ENCODE data around the gene STPG2. TPM values are rescaled to one million over a fixed set of nuclear protein-coding genes. Genes with fewer than 3 reads are reported as not detected.

STPG2 gene
- total RNA-seq, 4 donors from 2014 or later: 0.24 to 0.56 (median 0.47) TPM; not detected in 1

DNA sequence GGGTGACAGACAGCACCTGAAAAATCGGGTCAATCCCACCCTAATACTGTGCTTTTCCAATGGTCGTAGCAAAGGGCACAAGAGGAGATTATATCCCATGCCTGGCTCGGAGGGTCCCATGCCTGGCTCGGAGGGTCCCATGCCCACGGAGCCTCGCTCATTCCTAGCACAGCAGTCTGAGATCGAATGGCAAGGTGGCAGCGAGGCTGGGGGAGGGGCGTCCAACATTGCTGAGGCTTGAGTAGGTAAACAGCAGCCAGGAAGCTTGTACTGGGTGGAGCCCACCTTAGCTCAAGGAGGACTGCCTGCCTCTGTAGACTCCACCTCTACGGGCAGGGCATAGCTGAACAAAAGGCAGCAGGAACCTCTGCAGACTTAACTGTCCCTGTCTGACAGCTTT lies 365.1 kb downstream of the STPG2 start:
- no peak for DNase-seq (ENCODE audit: low spot score)
- no peak for ATAC-seq (ENCODE audit: low FRiP score)
- TF ChIP-seq, protein P1, sequence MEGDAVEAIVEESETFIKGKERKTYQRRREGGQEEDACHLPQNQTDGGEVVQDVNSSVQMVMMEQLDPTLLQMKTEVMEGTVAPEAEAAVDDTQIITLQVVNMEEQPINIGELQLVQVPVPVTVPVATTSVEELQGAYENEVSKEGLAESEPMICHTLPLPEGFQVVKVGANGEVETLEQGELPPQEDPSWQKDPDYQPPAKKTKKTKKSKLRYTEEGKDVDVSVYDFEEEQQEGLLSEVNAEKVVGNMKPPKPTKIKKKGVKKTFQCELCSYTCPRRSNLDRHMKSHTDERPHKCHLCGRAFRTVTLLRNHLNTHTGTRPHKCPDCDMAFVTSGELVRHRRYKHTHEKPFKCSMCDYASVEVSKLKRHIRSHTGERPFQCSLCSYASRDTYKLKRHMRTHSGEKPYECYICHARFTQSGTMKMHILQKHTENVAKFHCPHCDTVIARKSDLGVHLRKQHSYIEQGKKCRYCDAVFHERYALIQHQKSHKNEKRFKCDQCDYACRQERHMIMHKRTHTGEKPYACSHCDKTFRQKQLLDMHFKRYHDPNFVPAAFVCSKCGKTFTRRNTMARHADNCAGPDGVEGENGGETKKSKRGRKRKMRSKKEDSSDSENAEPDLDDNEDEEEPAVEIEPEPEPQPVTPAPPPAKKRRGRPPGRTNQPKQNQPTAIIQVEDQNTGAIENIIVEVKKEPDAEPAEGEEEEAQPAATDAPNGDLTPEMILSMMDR (IDR thresholded peaks at IDR 0.05): no peak

- TF ChIP-seq, protein P1 (IDR thresholded peaks at IDR 0.05): no peak
- ATAC-seq (ENCODE audit: low FRiP score) (no peak), DNase-seq (ENCODE audit: low spot score) (no peak)
These were observed 368.8 kb downstream of the STPG2 start for GRCh38 chr4:97774347-97774989.

GRCh38 chr4:97770222-97770621 lies 373.1 kb downstream of the STPG2 start:
- TF ChIP-seq, protein P1 (IDR thresholded peaks at IDR 0.05): no peak
- DNase-seq (ENCODE audit: low spot score): no peak

DNA sequence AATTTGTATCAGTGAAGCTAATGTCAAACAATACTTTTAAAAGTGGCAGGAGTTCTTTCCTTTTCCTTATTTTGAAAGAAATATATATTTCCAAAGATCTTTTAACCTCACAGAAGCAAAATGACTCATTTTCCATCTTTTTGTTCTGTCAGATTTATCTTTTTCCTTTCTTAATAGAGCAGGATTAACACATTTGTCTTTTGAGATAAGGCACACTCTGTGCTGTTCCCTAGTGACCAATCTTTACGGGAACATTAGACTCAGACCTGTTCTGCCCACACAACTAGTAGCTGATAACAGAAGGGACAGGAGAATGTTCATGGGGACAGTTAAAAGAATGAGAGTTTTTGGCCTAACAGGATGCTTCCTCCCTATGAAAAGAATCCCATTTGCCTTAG lies 381.2 kb downstream of the STPG2 start:
- ATAC-seq (ENCODE audit: low FRiP score) (no peak), DNase-seq (ENCODE audit: low spot score) (no peak)
- TF ChIP-seq, protein P1 (IDR thresholded peaks at IDR 0.05): no peak

More at GRCh38 chr4:97770222-97770621, 373.1 kb downstream of the STPG2 start:
- ATAC-seq (ENCODE audit: low FRiP score): no peak

DNA sequence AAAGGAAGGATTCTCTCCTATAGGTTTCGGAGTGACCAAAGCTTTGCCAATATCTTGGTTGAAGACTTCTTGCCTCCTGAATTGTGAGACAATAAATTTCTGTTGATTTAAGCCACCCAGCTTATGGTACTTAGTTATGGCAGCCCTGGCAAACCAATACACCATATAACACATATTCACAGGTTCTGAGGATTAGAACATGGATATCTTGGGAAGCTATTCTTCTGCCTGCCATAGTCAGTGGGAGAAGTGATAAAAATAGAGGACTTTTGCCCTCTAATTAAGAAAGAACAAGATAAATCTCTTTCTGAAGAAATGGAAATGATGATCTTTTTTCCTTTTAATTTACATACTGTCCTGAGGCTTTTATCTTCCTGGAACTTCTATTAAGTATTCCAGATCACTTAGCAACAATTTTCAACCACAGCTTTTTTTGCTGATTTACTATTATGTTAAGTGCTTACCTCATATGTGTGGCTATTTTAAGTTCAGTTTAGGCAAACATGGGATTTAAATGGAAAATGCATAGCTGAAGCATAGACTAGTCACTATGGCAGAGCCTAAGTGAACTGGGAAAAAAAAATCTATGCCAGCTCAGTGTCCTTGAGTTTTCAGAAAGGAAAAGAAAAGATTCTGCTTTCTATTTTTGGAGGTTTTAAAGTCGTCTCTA lies 381.7 kb downstream of the STPG2 start:
- no peak for ATAC-seq (ENCODE audit: low FRiP score)
- no peak for DNase-seq (ENCODE audit: low spot score)
- TF ChIP-seq, protein P1 (IDR thresholded peaks at IDR 0.05): no peak

DNA sequence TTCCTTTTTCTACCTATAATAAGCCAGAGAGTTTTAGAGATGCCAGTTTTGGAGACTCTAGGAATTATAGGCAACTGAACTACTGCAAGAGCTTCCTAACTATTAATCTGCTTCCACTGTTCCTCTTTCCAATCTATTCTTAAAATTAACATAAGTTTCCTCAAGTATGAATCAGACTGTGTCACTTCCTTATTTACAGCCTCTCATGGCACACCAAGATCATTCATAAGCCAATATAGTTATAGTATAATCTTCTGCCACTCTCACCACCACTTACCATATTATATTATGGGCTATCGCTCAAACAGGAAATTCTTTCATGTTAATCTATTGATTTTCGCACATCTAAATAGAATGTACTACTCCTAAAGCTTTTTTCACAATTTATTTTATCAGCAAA lies 383.5 kb downstream of the STPG2 start:
- no peak for DNase-seq (ENCODE audit: low spot score)
- ATAC-seq (ENCODE audit: low FRiP score): no peak
- TF ChIP-seq, protein P1 (IDR thresholded peaks at IDR 0.05): no peak

- TF ChIP-seq, protein P1 (IDR thresholded peaks at IDR 0.05): no peak
- DNase-seq (ENCODE audit: low spot score) (no peak), ATAC-seq (ENCODE audit: low FRiP score) (no peak)
These were observed 390.7 kb downstream of the STPG2 start for GRCh38 chr4:97752599-97752998.

All from omental fat pad (tissue), 4 donors.